Activated naive CD4-positive, alpha-beta T cell treated with Interleukin-2 at 50 U/mL for 16 hours (primary cell): ENCODE results near the gene STOX1.
"Not testable (repeated sequence)": the region's sequence is repeated elsewhere in the genome, so short reads cannot be mapped to it uniquely, and the experiment has no call there.

Source experiments
- DNase-seq: peaks from one replicate; pipeline ENCODE4 v3.0.0-alpha.2; 2020

The STOX1 gene

GRCh38 chr10:68831961-68832455 is 4.7 kb downstream of the STOX1 start:
- no peak for DNase-seq

GRCh38 chr10:68832601-68833000 is 5.3 kb downstream of the STOX1 start:
- DNase-seq: no peak

- no peak for DNase-seq
Measured at GRCh38 chr10:68837626-68838322, 10.4 kb downstream of the STOX1 start.

- not testable (repeated sequence) for DNase-seq
Measured at GRCh38 chr10:68840650-68841049, 13.3 kb downstream of the STOX1 start.

GRCh38 chr10:68848281-68848680 is 20.9 kb downstream of the STOX1 start:
- no peak for DNase-seq

GRCh38 chr10:68848806-68849205 is 21.5 kb downstream of the STOX1 start:
- DNase-seq: no peak

GRCh38 chr10:68856352-68856751 is 29.0 kb downstream of the STOX1 start:
- DNase-seq: no peak

GRCh38 chr10:68857005-68857404 is 29.7 kb downstream of the STOX1 start:
- DNase-seq: no peak

GRCh38 chr10:68861253-68861652 is 33.9 kb downstream of the STOX1 start:
- no peak for DNase-seq

GRCh38 chr10:68864611-68865010 is 37.3 kb downstream of the STOX1 start:
- DNase-seq: no peak

- DNase-seq: not testable (repeated sequence)
Measured at GRCh38 chr10:68868173-68868572, 40.8 kb downstream of the STOX1 start.

- DNase-seq: no peak
Measured at GRCh38 chr10:68869623-68870022, 42.3 kb downstream of the STOX1 start.

GRCh38 chr10:68870061-68870460 is 42.7 kb downstream of the STOX1 start:
- no peak for DNase-seq

GRCh38 chr10:68870545-68871104 is 43.3 kb downstream of the STOX1 start:
- no peak for DNase-seq

GRCh38 chr10:68871105-68871711 is 43.9 kb downstream of the STOX1 start:
- DNase-seq: no peak

- no peak for DNase-seq
Measured at GRCh38 chr10:68871731-68872342, 44.5 kb downstream of the STOX1 start.

- DNase-seq: no peak
Measured at GRCh38 chr10:68876246-68877138, 49.2 kb downstream of the STOX1 start.

- DNase-seq: no peak
Measured at GRCh38 chr10:68877482-68878110, 50.3 kb downstream of the STOX1 start.

GRCh38 chr10:68878496-68878895 is 51.2 kb downstream of the STOX1 start:
- DNase-seq: no peak

GRCh38 chr10:68879628-68880027 is 52.3 kb downstream of the STOX1 start:
- no peak for DNase-seq

- no peak for DNase-seq
Measured at GRCh38 chr10:68880181-68880580, 52.9 kb downstream of the STOX1 start.

GRCh38 chr10:68895041-68895440 is 67.7 kb downstream of the STOX1 start:
- no peak for DNase-seq
